GM19238 (cell line): Measurements from ENCODE around the gene TMEM218.
A peak's percentile ranks its signal among the peaks of the same experiment; 100 is the strongest.

Experiments used
- DNase-seq: peaks from one replicate; pipeline ENCODE4 v3.0.0; 2011; ENCODE audit warnings: low spot score; ENCODE audit not compliant: insufficient read length

TMEM218 gene

DNA sequence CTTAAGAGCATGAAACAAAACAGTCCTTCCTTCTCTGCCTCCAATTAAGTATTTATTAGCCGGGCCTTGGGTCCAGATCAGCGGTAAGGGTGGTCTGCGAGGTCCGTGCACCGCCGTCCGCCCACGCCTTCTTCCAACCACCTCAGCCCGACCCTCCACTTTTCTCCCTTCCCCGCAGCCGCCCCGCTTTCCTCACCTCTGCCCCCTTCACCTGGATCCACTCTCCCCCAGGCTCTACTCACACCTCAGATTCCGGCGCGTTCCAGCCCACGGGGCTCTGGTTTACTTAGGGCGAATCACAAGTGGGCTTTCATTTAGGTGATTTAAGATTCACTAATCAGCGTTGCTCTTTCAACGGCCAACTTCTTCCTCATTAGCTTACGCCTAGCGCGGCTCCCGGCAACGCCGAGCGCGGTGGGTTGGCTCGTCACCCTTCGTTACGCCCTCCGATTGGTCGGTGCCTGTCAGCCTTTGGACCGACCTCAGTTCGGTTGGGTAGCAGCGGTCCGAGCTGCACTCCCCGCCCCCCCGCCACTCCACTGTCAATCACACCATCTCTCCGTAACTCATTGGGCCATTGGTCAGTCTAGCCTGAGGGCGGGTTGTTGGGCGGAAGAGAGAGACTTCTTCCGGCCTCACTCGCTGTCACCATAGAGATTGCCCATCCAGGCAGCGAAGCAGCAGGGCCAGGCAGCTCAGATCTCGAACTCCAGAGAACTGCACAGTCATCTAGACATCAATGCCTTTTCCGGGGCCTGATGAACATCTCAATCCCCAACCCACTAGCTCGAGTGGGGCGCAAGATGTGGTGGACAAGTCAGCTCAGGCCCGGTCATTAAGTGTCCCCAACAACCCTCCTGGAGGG lies at the start of gene TMEM218:
TMEM218 (minus strand) TSS at position 284 of the 865 bp plus-strand sequence. CDS start 9,385 bp downstream, outside the sequence.
- peak; percentile 92 for DNase-seq

DNA sequence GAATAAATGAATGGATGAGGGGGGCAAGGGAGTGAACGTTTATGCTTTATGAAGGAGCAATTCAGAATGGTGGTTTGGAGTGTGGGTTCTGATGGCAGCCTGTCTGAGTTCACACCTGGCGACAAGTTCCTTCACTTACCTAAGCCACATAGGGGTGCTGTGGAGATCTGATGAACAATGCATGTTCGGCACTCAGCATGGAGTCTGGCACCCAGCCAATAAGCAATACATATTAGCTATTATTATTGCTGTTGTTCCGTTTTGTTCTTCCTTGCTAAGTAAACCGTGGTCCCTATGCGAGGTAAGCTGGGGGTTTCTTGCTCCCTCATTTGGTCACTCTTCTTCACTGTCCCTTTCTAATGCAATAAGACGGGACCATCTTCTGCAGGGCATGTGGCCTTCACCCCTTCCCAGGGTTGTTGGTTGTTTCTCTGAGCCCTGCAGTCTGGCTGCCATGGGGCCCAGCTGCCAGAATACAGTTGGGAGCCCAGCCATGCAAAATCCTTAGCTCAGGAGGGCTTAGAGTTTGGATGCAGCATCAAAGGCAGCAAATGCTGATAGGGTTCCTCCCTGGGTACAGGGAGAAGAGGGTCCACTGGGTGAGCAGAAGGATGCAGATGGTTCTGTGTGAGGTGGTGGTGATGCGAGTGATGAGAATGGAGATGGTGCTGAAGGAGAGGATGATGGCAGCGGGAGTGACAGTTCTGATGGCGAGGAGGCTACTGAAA lies 46.7 kb upstream of the TMEM218 start:
- no peak for DNase-seq

DNA sequence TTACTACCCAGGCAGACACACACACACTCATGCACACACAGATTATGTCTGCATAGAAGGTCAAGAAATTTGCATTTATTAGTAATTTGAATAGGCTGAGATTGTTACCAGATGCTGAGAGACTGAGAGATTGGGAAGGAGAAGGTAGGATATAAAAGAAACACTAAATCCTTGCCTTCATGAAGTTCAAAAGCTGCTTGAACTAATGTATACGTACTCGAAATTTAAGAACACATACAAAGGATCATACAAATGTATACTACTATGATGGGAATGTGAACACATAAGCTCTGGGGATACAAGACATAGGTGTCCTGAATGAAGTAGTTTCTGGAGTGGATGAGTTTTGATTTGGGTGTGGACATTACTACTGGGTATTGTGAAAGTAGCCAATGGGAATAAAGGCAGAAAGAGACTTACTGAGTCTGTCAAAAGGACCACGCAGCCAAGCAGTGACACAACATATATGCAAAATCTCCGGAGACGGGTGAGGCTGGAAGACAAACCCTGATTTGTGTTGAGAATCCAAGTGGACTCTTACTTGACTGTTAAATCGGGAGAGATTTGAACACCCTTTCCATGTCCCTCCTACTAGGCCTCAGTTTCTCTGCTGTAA lies 45.8 kb upstream of the TMEM218 start:
- no peak for DNase-seq

DNA sequence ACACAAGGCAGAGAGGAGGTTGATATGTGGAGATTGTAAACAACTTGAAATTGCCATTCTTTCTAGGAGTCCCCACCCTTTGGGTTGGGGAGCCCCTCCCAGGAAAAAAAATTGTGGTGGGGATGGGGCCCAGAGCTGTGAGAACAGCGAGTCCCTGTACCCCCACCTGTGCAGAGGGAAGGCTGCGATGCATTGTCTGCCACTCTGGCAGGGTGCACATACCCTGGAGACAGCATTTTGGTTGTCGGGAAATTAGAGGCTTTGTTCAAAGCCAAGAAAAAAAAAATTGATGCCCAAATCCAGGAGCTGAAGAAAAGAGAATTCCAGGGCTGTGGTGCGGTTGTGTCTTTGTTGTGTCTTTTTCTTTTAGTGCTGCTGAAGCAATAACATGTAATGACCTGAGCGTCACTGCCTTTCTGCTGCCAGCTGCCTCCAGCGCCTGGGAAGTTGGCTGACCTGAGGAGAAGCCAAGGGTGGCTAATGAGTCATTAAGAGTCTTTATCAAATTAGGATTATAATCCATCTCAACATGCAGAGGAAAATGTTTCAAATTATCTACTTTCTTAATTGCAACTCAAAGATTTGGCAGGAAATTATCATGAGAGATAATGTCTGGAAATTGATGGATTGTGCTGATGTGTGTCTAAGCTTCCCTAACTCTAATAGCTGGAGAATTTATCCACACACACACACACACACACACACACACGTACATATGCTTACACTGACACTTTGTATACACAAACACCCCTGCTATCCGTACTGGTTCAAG lies 45.1 kb upstream of the TMEM218 start:
- DNase-seq: no peak

- no peak for DNase-seq
Observed at GRCh38 chr11:125155767-125156166, 44.3 kb upstream of the TMEM218 start.

GRCh38 chr11:125155100-125155444 lies 43.6 kb upstream of the TMEM218 start:
- no peak for DNase-seq

DNA sequence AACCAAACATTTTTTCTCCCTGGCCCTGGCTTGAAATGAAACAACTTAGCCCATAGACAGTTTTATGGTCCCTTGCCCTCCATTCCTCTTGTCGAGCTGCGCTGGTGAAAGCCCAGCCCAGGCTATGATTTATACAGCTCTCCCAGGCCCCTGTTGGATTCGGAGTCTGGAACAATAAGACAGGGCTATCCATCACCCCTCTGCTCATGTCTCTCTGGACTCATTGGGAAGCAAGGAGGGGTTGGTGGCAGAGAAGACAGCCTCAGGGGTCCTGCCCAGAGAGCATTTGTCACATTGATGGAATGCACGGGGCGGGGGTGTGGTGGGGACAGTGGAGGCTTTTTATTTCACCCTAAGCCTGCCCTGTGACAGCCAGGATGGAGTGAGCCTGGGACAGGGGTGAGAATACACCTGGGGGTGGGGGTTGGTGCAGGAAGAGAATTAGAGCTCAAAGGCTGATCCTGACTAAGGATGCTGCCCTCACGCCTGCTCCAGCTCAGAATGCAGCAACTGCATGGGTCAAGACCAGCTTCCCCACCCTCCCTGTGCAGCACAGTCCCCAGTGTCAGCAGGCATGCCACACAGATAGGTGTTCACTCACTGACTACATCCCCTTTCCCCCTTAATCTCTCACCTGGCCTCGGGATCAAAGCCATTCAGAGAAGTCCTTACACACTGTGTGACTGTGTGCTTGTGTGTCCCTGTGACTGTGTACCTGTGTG lies 43.1 kb upstream of the TMEM218 start:
- DNase-seq: no peak

DNA sequence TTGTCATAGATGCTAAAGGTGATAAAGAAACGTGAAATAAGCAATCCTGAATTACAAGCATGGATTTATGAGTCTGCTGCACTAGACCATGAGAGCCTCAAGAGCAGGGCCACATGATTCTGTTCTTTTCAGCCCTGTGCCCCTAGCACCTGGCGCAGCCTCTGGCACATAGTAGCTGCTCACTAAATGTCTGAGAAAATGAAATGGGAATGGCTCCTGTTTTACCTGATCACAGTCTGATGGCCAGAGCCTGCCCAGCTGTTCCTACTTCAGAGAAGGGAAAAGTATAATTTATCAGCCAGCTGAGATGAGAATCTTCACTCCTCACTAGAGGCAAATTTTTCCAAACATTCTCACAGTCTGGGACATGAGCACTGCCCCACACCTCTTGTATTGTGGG lies 42.4 kb upstream of the TMEM218 start:
- no peak for DNase-seq

- no peak for DNase-seq
Observed at GRCh38 chr11:125148743-125149142, 37.3 kb upstream of the TMEM218 start.

DNA sequence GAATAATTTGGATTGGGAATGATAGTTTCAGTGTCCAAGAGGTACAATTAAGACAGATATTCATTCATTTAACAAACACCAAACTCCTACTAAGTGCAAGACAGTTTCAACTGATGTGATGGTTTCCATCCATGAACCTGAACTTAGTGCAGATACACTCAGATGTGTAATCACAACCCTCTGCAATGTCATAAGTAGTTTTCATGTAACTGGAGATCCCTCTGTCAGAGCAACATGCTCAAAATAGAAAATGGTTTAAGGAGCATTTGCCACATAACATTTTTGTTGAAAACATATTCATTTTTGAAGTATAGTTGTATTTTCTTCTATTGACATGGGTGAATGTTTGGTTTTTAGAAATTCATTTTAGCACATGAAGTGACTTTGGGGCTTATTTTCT lies 36.6 kb upstream of the TMEM218 start:
- no peak for DNase-seq

- no peak for DNase-seq
Observed at GRCh38 chr11:125147280-125147679, 35.9 kb upstream of the TMEM218 start.

DNA sequence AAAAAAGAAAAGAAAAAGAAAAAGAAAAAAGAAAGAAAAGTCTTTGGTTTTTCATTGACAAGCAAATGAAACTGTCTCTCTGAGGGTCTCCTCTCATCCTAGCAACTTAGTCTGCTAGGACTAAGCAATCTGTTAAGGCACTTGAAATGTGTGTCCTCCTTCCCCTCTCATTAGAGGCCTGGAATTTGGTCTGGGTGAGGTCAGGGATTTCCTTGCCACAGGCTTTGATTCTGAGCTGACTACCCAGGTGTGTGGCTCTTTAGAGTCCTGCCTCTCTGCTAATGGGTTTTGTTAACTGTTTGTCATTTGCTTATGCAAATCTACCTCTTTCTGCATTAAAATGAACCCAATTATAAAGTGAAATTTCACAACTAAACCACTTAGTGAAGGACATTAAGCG lies 34.8 kb upstream of the TMEM218 start:
- DNase-seq: no peak

DNA sequence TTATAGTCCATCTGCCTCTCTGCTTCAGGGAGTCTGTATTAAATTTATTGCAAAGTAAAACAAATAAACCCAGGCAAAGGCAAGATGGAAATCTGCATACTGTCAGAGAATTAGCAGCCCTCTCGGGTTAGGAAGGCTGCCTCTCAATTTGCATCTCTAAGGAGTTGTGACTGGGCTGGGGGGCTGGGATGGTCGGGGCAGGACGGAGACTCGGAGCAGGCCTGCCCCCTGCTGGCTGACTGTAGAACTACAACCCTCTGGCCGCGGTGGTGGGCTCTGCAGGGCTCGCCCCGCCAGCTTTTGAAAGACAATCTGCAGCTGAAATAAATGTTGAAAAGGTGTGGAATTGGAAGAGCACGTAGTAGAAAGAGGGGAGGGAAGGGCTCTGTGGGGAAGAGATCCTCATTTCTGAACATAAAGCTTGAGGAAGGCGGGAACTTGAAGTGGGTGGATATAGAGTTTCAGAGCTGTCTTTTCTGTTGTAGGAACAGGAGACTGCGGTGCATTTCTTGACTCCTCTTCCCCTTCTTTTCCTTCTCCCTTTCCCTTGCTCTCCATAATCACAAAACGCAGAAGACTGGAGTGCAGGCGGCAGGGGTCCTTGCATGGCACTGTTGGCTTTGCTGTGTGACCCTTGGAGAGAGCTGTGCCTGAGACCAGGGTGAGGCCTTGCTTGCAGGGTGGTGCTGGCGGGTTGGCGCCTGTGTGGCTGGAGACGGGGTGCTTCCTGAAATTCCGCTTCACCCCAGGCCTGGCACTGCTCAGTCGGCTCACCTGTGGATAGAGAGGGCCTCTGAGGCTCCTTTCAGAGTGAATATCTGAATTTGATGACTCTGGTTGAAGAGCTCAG lies 30.5 kb upstream of the TMEM218 start:
- peak; percentile 49 for DNase-seq

GRCh38 chr11:125141178-125141577 lies 29.8 kb upstream of the TMEM218 start:
- DNase-seq: no peak

DNA sequence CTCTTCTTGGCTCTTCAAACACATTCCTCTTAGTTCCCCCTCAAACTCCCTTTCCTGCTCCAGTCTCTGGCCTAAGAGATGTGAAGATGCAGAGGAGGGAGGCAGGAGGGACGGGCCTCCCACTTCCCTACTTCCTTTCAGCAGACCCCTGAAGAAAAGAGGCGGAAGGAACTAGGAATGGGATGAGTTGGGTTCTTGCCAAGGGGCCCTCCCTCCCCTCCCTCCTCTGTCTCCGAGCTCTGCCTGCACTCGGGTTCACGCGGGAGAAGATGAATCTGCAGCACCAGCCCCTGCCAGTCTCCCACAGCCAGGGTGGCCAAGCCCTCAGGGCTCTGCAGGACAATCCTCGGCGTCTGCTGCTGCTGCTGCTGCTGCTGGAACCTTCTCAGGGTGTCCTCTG lies 28.8 kb upstream of the TMEM218 start:
- no peak for DNase-seq

DNA sequence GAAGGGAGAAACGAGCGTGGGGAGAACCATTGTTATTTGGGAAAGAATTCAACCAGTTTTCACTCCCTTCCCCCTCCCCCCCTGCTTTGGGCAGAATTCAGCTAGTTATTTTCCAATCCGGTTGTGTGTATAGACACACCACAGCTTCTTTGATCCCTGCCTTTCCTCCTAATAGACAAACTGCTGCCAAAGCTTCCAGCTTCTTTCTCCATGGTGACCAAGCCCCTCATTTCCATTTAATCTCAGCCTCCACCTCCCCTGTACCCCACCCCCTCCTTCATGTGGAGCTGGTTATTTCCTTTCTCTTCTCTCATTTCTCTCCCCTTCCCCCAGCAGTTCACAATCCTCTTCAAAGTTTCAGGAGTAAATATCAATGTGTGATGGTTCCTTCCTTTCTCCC lies 28.4 kb upstream of the TMEM218 start:
- DNase-seq: no peak

- no peak for DNase-seq
Observed at GRCh38 chr11:125138966-125139365, 27.5 kb upstream of the TMEM218 start.

DNA sequence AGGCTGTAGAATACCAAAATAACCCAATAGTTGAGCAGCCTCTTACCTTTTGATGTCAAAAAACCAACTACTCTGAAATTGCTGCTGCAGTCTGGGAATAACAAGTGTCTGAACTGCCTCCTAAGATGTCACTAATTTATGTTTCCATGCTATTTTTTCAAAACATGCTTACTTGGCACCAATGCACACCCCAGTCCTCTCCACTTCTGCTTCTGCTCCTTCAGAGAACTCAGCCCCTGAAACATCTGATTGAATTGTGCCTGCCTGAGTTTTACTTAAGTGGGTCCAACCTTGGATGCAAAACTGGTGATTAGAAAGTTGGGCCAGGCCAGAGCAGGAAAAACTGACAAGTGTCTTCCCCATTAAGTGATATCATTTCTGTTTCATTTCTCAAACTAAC lies 24.6 kb upstream of the TMEM218 start:
- no peak for DNase-seq

GRCh38 chr11:125132596-125132995 lies 21.2 kb upstream of the TMEM218 start:
- no peak for DNase-seq

DNA sequence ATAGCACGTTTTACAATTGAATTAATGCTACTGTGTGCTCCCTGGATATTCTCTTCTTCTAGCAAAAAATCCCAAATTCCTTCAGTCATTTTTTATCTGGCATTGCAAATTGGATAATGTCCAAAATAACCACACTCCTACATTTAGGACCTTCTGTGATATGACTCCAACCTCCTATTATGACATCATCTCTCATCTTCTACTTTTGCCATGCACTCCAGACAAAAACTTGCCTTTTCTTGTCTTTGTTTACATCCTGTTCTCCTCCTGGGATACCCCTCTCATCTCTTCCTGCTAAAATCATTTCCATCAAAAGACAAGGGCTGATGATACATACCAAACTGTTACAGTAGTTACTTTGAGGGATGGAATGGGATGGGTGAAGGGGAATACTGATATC lies 20.6 kb upstream of the TMEM218 start:
- DNase-seq: no peak
